Amniotic epithelial cell (primary cell): ENCODE data around the gene PARVB.
"Not testable (repeated sequence)": the region's sequence is repeated elsewhere in the genome, so short reads cannot be mapped to it uniquely, and the experiment has no call there.

ENCODE experiments used
- DNase-seq: peaks from one replicate; pipeline ENCODE4 v3.0.0-alpha.2; 2010; ENCODE audit warnings: low read depth

Gene PARVB

DNA sequence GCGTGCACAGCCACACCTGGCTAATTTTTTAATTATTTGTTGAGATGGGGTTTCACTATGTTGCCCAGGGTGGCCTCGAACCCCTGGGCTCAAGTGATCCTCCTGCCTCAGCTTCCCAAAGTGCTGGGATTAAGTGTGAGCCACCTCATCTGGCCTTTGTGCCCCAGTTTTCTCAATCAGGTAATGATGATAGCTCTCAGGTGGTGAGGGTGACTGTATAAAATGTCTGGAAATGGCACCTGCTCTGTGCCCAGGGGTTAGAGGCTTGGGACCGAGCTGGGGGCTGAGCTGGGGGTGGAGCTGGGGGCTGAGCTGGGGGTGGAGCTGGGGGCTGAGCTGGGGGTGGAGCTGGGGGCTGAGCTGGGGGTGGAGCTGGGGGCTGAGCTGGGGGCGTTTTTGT is 32.5 kb downstream of the PARVB start:
- not testable (repeated sequence) for DNase-seq

GRCh38 chr22:44057401-44057987 is 33.4 kb downstream of the PARVB start:
- no peak for DNase-seq

- no peak for DNase-seq
Measured at GRCh38 chr22:44063462-44064371, 39.6 kb downstream of the PARVB start.

DNA sequence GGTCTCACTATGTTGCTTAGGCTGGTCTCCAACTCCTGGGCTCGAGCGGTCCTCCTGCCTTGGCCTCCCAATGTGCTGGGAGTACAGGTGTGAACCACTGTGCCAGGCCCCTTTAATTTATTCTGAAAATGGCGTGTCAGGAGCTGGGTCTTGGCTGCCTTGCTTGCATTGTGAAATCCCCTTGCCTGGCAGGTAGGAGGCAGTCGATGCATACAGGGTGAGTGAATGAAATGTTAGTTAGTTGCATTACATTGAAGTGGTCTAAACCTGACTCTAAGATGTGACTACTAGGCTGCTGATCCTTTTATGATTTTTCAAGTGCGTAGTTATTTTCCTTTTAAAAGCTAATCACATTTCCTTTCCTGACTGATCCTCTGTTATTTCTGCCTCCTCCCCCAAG is 42.9 kb downstream of the PARVB start:
- no peak for DNase-seq

DNA sequence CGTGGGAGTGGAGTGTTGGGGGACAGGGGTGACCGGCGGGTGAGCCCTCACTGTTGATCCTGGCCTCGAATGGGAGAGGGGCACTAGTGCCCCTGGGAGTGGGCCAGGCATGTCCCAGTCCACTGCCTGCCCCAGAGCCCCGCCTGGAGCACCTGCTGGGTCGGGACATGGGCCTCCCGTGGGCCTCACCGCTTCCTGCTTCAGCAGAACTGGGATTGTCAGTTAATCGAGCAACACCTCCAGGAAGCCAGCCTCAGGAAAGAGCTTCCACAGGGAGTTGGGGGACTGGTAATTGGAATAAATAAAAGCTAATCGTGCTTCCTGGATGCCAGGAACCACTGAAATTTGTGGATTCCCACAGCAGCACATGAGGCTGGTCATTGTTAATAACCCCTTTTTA is 43.8 kb downstream of the PARVB start:
- DNase-seq: no peak

- no peak for DNase-seq
Measured at GRCh38 chr22:44068422-44069191, 44.5 kb downstream of the PARVB start.

DNA sequence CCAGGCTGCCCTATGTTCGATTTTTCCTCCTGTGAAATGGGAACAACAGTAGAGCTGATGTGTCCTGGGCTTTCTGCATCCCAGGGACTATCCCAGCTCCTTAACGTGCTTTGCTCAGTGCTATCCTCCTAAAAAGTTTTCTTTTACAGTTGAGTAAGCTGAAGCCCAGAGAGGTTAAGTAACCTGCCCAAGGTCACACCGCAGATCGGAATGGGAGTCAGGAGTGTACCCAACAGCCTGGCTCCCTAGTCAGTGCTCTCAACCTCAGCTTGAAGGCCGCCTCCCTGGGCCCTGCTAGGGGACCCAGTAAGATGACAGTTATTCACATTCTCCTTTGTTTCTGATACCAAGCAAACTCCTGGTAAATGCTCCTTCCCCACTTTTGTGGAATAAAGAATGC is 45.9 kb downstream of the PARVB start:
- no peak for DNase-seq

DNA sequence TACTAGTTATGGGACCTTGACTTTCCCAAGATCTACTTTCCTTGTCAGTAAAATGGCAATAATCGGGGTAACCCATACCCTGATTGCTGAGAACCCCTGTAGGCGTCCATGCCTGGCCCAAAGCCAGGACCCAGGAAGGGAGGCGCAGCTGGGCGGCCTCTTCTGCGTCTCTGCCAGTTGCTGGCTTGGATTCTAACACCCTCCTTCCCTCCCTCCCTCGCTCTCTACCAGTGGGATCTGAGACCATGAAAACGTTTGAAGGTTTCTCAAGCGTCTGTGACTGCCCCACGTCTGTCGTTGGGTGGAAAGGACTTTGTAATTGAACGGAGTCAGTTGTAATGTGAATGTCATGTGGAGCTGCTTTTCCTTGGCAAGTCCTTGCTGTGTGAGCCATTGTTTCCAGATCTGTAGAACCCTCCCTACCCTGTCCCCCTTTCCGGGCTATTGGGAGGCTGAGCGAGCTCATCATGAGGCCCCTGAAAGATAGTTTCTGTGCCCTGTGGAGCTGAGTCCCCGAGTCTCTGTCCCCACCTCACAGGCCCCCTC is 47.8 kb downstream of the PARVB start:
- DNase-seq: no peak

GRCh38 chr22:44074337-44074984 is 50.4 kb downstream of the PARVB start:
- DNase-seq: no peak

- DNase-seq: no peak
Measured at GRCh38 chr22:44075022-44075421, 50.9 kb downstream of the PARVB start.

DNA sequence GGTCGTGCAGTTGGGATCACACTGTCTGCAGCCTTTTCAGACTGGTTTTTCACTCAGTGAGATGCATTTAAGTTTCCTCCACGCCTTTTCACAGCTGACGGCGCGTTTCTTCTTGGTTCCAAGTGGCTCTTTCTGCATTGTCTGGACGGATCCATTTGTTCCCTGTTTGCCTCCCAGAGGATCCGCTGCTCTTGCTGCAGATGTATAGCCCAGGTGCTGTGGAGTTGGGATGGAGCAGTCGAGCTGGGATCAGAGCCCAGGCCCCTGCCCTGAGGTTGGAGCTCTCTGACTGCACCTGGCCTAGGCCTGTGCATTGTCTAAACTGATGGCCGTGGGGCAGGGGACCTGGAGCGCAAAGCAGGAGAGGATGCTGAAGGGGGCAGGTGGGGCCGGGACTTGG is 51.6 kb downstream of the PARVB start:
- no peak for DNase-seq

GRCh38 chr22:44076825-44077224 is 52.7 kb downstream of the PARVB start:
- no peak for DNase-seq

- DNase-seq: peak; percentile 55
Measured at GRCh38 chr22:44080936-44081861, 57.1 kb downstream of the PARVB start.

DNA sequence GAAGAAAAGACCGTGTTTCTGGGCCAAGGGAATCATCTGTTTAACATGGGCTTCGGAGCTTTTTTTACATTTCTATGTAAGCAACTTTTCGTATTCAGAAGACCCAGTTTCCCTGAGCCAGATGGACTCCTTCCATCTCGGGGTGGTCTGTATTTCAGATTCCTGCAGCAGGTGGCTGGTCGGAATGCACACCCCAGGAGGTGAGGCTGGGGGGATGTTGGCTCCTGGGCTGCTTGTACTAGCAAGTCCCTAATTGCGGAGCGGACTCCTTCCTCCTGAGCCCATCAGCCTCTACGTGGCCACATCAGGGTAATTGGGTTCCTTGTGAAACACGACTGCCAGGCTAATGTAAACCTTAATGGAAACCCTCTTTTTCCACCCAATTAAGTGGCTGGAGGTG is 58.7 kb downstream of the PARVB start:
- no peak for DNase-seq

- no peak for DNase-seq
Measured at GRCh38 chr22:44084044-44084772, 60.1 kb downstream of the PARVB start.

- DNase-seq: peak; percentile 55
Measured at GRCh38 chr22:44085743-44086270, 61.7 kb downstream of the PARVB start.

- peak; percentile 89 for DNase-seq
Measured at GRCh38 chr22:44086271-44087088, 62.4 kb downstream of the PARVB start.

- no peak for DNase-seq
Measured at GRCh38 chr22:44087089-44087430, 63.0 kb downstream of the PARVB start.

DNA sequence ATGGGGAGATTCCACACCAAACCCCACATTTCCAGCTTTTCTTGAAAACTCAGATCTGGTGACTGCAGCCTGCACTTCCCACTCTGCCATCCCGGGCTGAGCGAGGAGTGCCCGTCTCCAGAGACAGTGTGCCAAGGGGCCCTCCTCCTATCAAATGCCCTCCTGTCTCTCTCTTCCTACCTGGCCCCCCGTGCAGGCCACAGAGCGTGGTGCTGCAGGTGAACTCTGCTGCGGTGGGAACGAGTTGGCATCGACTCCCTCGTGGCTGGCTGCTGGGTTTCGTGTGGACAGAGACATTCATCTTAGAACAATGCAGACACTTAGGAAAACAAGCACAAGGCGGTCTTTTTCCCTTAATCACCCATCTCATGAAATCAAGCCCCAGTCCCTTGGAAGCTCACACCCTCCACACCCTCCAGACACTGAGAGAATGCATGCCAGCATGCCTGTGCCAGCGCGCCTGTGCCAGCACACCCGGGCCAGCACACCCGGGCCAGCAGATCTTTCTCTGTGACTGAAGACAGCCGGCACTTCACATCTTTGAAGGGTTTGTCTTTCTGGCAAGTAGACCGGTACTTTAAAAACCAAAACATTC is 65.0 kb downstream of the PARVB start:
- DNase-seq: peak; percentile 3
